Left kidney (tissue), 2 donors: Measurements from ENCODE around the gene LCNL1. TPM values are rescaled to one million over a fixed set of nuclear protein-coding genes. Genes with fewer than 3 reads are reported as not detected.

ENCODE experiments used
- DNase-seq: peaks from one replicate; pipeline ENCODE4 v3.0.0-alpha.2; 2013
- polyA plus RNA-seq: library from polyadenylated mRNA; unstranded; fragments of 120-200 nt; gene quantifications from one replicate; pipeline ENCODE4 v1.2.1, GENCODE V29; 2013; ENCODE audit not compliant: insufficient read length

The LCNL1 gene
- polyA plus RNA-seq, 1 donor, result 0.43 TPM

GRCh38 chr9:136974817-136975535, 7.8 kb upstream of the LCNL1 start:
- no peak for DNase-seq

GRCh38 chr9:136975644-136976043, 7.1 kb upstream of the LCNL1 start:
- DNase-seq, result no peak

DNA sequence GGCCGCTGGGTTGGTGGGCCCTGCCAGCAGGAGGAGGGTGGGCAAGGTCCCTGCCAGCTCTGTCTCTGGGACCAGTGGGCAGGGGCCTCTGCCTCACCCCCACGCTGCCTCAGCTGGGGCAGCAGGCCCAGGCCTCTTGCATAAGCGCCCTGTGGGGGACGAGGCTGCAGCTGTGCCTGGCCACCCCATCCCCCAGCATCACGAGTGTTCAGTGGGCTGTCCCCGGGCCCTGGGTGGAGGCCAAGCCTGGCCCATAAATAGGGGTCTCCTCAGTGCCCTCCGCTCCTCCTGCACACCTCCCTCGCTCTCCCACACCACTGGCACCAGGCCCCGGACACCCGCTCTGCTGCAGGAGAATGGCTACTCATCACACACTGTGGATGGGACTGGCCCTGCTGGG, 5.6 kb upstream of the LCNL1 start, which contains the start of gene PTGDS:
TSS of gene PTGDS (plus strand) at position 282 of the 400 bp plus-strand sequence. CDS start at position 357, 75 bp downstream.
- no peak for DNase-seq

GRCh38 chr9:136977649-136978072, 5.1 kb upstream of the LCNL1 start:
- DNase-seq, result no peak

- DNase-seq, result peak; percentile 54
Measured at GRCh38 chr9:136978073-136978864, 4.5 kb upstream of the LCNL1 start.

GRCh38 chr9:136978865-136979544, 3.8 kb upstream of the LCNL1 start:
- no peak for DNase-seq

GRCh38 chr9:136979769-136980587, 2.8 kb upstream of the LCNL1 start:
- DNase-seq, result no peak

DNA sequence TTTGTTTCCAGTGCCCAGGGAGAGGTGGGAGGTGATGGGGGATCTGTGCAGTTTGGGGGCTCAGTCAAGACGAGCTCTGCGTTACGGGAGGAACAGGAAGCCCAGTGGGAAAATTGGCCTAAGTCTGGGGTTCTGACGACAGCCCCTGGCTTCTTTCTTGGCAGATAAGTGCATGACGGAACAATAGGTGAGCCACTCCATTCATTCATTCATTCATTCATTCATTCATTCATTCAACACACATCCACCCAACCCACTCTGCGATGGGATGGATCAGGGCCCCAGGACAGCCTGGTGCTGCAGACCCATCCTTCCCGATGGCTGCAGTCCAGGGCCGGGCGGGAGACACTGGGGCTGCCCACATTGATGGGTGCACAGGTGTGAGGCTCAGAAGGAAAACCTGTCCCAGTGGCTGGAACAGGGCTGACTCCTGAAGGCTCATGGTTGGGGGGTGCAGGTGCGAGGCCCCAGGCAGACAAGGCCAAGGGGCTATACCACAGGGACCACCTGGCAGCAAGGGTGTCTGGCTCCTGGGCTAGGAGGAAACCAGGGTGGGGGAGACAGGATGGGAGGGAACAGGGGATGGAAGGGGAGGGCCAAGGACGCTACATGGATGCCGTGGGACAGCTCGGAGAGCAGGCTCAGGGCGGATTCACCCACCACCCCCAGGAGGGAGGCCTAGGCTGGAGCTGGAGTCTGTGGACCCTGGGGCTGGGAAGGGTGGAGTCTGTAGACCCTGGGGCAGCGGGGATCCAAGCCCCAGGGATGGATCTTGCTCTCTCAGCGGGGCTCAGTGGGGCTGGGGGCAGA, 1.9 kb upstream of the LCNL1 start:
- DNase-seq, result no peak

- DNase-seq, result no peak
Measured at GRCh38 chr9:136981588-136982231, 1.1 kb upstream of the LCNL1 start.

DNA sequence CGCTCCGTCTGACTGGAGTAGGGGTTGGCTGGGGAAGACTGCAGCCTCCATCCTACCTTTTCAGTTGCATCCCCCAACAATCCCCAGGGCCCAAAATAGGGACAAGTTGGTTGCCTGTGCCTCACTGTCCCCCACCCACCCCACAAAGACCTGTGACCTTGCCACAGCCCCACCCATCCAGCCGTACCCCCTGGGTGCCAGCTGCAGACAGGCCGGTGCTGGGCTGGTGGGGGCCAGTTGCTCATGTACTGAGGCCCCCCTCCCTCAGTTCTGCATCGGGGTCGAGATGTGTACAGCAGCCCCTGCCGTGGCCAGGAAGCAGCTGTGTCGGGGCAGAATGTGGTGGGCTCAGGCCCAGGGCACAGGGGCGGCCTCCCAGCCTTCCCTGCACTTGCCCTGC, 374 bp downstream of the LCNL1 start:
- DNase-seq, result no peak

DNA sequence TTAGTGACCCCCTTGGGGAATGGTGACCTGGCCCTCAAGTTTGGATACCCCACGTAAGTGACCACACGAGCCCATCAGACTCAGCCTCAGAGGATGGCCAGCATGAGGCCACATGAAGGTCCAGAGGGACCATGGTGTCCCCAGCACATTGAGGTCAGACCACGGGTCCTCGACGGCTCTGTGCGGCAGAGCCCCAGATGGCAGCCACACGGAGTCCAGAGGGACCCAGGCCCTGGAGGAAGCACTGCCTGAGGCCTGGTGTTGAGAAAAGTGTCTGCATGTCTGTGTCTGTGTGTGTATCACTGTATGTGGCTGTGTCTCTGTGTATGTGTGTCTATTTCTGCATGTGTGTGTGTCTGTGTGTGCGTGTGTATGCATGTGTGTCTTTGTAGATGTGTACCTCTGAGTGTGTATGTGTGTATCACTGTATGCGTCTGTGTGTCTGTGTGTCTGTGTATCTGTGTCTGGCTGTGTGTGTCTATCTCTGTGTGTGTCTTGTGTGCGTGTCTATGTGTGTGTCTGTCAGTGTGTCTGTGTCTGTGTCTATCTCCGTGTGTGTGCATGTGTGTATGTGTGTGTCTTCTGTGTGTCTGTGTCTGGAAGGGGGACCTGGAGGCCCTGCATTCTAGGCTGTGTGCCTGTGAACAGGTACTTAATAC, 992 bp downstream of the LCNL1 start:
- DNase-seq, result no peak

DNA sequence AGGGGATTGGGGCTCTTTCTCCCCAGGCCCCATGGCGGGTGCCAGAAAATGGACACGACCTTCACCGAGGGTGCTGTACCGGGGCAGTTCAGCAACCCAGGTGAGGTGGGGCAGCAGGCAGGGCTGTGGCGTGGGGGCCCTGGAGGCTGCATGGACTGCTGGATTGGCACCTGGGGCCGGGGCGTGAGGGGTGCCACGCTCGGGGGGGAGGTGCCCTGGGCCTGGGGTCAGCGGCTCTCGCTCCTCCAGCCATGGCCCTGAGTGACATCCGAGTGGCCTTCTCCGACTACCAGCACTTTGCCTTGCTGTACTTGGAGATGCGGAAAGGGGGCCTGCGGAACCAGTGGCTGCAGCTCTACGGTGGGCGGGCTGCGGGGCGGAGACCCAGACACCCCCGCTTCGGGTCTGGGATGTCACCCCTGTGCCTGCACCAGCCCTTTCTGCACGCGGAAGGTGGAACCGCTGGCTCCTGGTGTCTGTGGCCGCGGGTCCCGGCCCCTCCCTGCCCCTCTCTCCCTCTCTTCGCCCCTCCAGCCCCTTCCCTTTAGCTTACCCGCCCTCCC, 1.8 kb downstream of the LCNL1 start:
- no peak for DNase-seq

GRCh38 chr9:136985027-136985602, 2.3 kb downstream of the LCNL1 start:
- DNase-seq, result no peak

GRCh38 chr9:136985853-136986252, 3.1 kb downstream of the LCNL1 start:
- DNase-seq, result no peak

DNA sequence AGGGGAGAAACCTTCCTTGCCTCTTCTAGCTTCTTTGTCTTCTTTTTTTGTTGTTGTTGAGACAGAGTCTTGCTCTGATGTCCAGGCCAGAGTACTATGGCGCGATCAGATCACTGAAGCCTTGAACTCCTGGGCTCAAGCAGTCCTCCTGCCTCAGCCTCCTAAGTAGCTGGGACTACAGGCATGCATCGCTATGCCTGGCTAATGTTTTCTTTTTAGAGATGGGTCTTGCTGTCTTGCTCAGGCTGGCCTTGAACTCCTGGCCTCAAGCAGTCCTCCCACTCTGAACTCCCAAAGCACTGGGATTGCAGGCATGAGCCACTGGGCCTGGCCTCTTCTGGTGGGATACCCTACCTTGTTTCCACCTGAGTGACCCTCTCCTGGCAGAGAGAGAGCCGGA, 6.1 kb downstream of the LCNL1 start:
- DNase-seq, result no peak

DNA sequence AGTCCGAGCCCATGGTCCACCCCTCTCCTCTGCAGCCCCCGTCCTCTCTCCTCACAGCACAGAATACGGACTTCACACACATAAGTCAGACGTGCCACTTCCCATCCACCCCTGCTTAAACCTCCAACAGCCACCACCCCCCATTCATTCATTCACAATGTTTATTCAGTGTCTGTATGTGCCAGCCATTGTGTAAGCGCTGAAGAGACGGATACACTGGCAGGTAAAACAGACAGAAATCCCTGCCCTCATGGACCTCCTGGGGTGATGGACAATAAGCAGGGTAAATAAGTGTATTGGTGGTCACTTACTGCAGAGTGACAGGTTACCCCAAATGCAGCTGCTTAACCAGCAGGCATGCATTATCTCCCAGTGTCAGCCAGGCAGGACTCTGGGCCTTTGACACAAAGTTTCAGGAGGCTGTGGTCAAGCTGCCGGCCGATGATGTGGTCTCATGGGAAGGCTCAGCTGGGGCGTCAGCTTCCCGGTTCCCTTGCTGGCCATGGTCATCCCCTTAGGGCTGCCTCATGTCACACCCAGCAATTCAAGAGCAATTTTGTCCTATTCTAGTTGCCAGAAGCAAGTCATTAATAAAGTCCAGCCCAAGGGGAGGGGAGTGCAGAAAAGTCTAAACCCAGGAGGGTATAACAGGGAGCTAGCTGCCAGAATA, 7.6 kb downstream of the LCNL1 start:
- DNase-seq, result no peak

DNA sequence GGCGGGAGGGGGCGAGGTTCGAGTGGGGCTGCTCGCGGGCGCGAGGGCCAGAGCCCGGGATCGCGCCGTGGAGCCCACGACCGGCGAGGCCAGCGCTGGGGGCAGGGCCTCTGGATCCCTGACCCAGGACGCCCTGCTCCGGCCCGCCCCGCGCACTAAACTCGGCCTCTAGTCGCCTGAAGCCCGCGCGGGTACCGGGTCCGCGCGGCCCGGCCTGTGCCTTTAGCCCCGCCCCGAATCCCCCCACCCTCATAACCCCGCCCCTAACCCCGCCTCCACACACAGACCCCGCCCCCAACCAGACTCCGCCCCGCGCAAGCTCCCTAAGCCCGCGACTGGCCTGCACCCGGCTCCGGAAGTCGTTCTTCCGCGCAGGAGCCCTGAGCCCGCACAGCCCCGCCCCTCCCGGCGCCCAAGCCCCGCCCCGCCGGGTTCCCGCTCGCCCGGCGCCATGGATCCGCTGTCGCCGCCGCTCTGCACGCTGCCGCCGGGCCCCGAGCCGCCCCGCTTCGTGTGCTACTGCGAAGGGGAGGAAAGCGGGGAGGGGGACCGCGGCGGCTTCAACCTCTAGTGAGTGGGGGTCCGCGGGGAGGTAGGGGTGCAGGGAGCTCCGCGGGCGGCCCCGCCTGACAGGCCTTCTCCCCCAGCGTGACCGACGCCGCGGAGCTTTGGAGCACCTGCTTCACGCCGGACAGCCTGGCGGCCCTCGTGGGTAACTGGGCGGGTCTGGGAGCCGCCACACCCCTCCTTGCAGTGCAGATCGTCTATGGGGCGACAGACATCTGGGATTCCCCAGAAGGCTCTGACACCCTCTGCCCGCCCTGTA, 9.4 kb downstream of the LCNL1 start, which contains the start of gene PAXX:
TSS of gene PAXX (plus strand) at position 430 of the 826 bp plus-strand sequence. CDS start at position 452, 22 bp downstream.
- DNase-seq, result peak; percentile 85
